Gastroesophageal sphincter (tissue), 3 donors: ENCODE data around the gene ECPAS.

Source experiments
- CTCF ChIP-seq, 4 experiments: fragments of 200-600 bp in 2 of 4; fragments of 450-650 bp in 2 of 4; sonication (generic) in 1 of 4; IDR thresholded peaks; one replicate each; pipeline ENCODE4 v1.5.1; 2017 to 2019; ENCODE audit warnings: antibody characterized with exemption in 4 of 4, mild to moderate bottlenecking in 2 of 4, moderate library complexity in 2 of 4
- EP300 ChIP-seq: sonication (generic); formaldehyde crosslinking; IDR thresholded peaks from one replicate; pipeline ENCODE4 v1.6.1; 2017; ENCODE audit warnings: antibody characterized with exemption, mild to moderate bottlenecking
- POLR2A ChIP-seq, 2 donors: fragments of 450-650 bp; IDR thresholded peaks; one replicate each; pipeline ENCODE4 v1.6.1; 2017; ENCODE audit warnings: antibody characterized with exemption in 2 of 2, mild to moderate bottlenecking in 2 of 2, moderate library complexity in 1 of 2
- POLR2AphosphoS5 ChIP-seq: sonication (generic); formaldehyde crosslinking; IDR thresholded peaks from one replicate; pipeline ENCODE4 v1.6.1; 2017; ENCODE audit warnings: antibody characterized with exemption

DNA sequence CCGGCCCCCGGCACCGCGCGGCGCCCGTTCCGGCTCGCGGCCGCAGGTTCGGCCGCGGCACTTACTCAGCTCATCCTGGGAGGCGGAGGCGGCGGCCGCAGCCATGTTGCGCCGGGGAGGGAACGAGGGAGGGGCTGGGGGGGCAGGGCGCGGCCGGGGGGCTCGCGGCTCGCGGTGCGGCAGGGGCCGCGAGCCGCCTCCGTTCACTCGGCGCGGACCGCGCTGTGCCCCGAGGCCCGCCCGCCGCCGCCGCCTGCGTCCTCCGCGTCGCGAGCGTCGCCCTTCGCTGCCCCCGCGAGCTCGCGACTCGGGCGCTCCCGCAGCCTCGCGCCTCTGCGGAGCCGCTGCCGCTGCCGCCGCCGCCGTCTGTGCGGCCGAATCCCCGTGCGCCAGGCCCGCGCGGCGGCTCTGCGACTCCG is 735 bp downstream of the ECPAS start:
- TF ChIP-seq POLR2A (IDR thresholded peaks at IDR 0.05) (peak in 1 of 2 donors; percentile 44), CTCF (IDR thresholded peaks at IDR 0.05) (no peak), POLR2AphosphoS5 (no peak), EP300 (no peak)
